Measurements from ENCODE around the gene TCERG1L.

TCERG1L gene

GRCh38 chr10:131116991-131117375 lies 194.5 kb downstream of the TCERG1L start:
- no peak for DNase-seq (ENCODE audit: low read depth in 1 of 2, low spot score in 1 of 2)
- H3K4me3 ChIP-seq (replicated peaks; ENCODE audit: insufficient read depth, low read length), result no peak overlapping the region
- no peak overlapping the region for H3K27ac ChIP-seq (replicated peaks)
- H3K27me3 ChIP-seq (ENCODE audit: insufficient read depth, poor library complexity, severe bottlenecking), result no peaks in the 10 kb centered on the region
- TF ChIP-seq, protein P1, sequence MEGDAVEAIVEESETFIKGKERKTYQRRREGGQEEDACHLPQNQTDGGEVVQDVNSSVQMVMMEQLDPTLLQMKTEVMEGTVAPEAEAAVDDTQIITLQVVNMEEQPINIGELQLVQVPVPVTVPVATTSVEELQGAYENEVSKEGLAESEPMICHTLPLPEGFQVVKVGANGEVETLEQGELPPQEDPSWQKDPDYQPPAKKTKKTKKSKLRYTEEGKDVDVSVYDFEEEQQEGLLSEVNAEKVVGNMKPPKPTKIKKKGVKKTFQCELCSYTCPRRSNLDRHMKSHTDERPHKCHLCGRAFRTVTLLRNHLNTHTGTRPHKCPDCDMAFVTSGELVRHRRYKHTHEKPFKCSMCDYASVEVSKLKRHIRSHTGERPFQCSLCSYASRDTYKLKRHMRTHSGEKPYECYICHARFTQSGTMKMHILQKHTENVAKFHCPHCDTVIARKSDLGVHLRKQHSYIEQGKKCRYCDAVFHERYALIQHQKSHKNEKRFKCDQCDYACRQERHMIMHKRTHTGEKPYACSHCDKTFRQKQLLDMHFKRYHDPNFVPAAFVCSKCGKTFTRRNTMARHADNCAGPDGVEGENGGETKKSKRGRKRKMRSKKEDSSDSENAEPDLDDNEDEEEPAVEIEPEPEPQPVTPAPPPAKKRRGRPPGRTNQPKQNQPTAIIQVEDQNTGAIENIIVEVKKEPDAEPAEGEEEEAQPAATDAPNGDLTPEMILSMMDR (IDR thresholded peaks at IDR 0.05; ENCODE audit: insufficient read depth, low read length), result no peak
- TF ChIP-seq POLR2AphosphoS5 (IDR thresholded peaks at IDR 0.05; ENCODE audit: low read depth) (no peak), SPI1 (IDR thresholded peaks at IDR 0.05; ENCODE audit: borderline replicate concordance, low read depth) (no peak), GABPA (IDR thresholded peaks at IDR 0.05; ENCODE audit: low read depth) (no peak), REST (IDR thresholded peaks at IDR 0.05; ENCODE audit: insufficient replicate concordance, low read depth) (no peak)

DNA sequence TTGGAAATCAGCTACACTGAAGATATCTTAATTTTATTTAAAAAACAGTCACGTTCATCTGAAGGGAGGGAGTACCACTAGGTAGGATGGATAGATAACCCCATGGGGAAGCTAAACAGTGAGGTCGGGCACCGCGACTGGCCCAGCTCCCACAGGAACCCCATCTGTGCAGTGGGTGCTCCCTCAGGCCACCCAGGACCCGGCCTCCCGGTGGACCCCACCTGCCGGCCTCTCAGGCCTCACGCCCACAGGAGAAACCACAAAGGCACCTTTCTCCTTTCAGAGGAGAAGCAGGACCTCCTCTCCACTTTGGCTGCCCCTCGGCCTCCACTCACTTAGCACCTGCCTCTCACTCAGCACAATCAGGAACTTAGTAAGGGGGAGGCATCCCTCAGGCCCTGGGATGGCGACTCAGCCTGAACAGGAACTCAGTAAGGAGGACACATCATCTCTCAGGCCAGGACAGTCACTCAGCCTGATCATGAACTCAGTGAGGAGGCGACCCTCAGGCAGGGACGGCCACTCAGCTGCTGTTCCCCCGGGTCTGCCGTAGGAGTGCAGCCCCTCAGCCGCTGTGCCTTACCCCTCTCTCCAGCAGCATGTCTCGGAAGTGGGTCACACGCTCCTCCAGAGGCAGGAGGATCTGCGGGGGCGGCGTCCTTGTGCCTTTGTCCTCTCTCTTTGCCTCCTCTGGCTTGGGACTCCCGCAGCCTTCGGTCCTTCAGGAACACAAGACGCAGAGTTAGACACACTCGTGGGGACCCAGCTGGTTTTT lies 195.1 kb downstream of the TCERG1L start:
- DNase-seq (ENCODE audit: low read depth in 1 of 2, low spot score in 1 of 2), result no peak
- TF ChIP-seq SPI1 (IDR thresholded peaks at IDR 0.05; ENCODE audit: borderline replicate concordance, low read depth) (no peak), POLR2AphosphoS5 (IDR thresholded peaks at IDR 0.05; ENCODE audit: low read depth) (no peak), GABPA (IDR thresholded peaks at IDR 0.05; ENCODE audit: low read depth) (no peak), REST (IDR thresholded peaks at IDR 0.05; ENCODE audit: insufficient replicate concordance, low read depth) (no peak)
- TF ChIP-seq, protein P1 (IDR thresholded peaks at IDR 0.05; ENCODE audit: insufficient read depth, low read length), result no peak
- H3K27ac ChIP-seq (replicated peaks), result no peak overlapping the region
- no peaks in the 10 kb centered on the region for H3K27me3 ChIP-seq (ENCODE audit: insufficient read depth, poor library complexity, severe bottlenecking)
- no peak overlapping the region for H3K4me3 ChIP-seq (replicated peaks; ENCODE audit: insufficient read depth, low read length)

GRCh38 chr10:131115801-131116200 lies 195.7 kb downstream of the TCERG1L start:
- no peak for DNase-seq (ENCODE audit: low read depth in 1 of 2, low spot score in 1 of 2)
- Histone ChIP-seq H3K27me3 (ENCODE audit: insufficient read depth, poor library complexity, severe bottlenecking) (no peaks in the 10 kb centered on the region), H3K27ac (replicated peaks) (no peak overlapping the region), H3K4me3 (replicated peaks; ENCODE audit: insufficient read depth, low read length) (no peak overlapping the region)
- TF ChIP-seq, protein P1 (IDR thresholded peaks at IDR 0.05; ENCODE audit: insufficient read depth, low read length), result no peak
- no peak for TF ChIP-seq REST (IDR thresholded peaks at IDR 0.05; ENCODE audit: insufficient replicate concordance, low read depth)
- TF ChIP-seq POLR2AphosphoS5 (IDR thresholded peaks at IDR 0.05; ENCODE audit: low read depth), result no peak
- no peak for TF ChIP-seq GABPA (IDR thresholded peaks at IDR 0.05; ENCODE audit: low read depth)
- TF ChIP-seq SPI1 (IDR thresholded peaks at IDR 0.05; ENCODE audit: borderline replicate concordance, low read depth), result no peak
